HEK293T (cell line): ENCODE results near the gene ANKRD7.

Experiments
- CTBP1 ChIP-seq: fragments of 450-650 bp; IDR thresholded peaks from 2 replicates; pipeline ENCODE4 v1.6.1; 2016; ENCODE audit warnings: borderline replicate concordance
- FOXA1 ChIP-seq: fragments of 450-650 bp; IDR thresholded peaks from 2 replicates; pipeline ENCODE4 v1.6.1; 2016; ENCODE audit warnings: mild to moderate bottlenecking
- FOXK2 ChIP-seq: fragments of 450-650 bp; IDR thresholded peaks from 2 replicates; pipeline ENCODE4 v1.6.1; 2016; ENCODE audit warnings: mild to moderate bottlenecking
- FOXM1 ChIP-seq: fragments of 450-650 bp; IDR thresholded peaks from 2 replicates; pipeline ENCODE4 v1.6.1; 2017; ENCODE audit warnings: mild to moderate bottlenecking, borderline replicate concordance
- HDGF ChIP-seq: fragments of 450-650 bp; IDR thresholded peaks from 2 replicates; pipeline ENCODE4 v1.6.1; 2017; ENCODE audit warnings: antibody characterized with exemption, borderline replicate concordance
- NFRKB ChIP-seq: fragments of 450-650 bp; IDR thresholded peaks from 2 replicates; pipeline ENCODE4 v1.6.1; 2016; ENCODE audit warnings: mild to moderate bottlenecking, moderate library complexity
- SP1 ChIP-seq: fragments of 450-650 bp; IDR thresholded peaks from 2 replicates; pipeline ENCODE4 v1.6.1; 2017
- SUZ12 ChIP-seq: fragments of 450-650 bp; IDR thresholded peaks from 2 replicates; pipeline ENCODE4 v1.6.1; 2016; ENCODE audit warnings: mild to moderate bottlenecking

DNA sequence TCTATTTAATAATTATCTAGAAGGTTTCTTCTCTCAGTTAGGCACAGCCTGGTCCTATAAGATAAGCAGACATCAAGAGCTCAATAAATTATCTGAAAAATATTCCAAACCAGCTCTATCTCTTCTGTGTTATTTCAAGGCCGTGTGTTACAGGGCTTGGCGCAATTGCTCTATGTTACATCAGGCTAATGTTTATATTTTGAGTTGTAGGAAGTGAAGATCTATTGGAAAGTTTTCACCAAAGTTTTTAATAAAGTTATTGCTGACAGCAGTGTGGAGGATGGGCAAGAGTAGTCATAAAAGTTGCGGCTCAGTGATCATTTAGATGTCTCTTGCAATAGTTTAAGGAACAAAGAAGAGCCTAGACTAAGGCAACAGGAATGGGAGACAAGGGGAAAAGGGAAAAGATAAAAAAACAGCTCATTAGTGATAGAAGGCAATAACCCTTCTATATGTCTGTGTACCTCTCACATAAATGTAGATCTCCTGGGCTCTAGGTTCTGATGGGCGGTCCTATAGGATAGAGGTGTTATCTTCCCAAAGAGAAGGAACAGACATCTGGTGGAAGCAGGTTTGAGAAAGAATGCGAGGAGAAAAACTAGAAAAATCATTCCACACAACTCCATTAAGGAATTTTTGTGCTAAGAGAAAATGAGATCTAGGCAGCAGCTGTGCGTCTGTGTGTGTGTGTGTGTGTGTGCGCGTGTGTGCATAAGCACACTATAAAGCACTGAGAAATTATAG is 5.9 kb upstream of the ANKRD7 start:
- no peak for TF ChIP-seq SP1
- no peak for TF ChIP-seq SUZ12
- no peak for TF ChIP-seq CTBP1
- no peak for TF ChIP-seq FOXA1
- TF ChIP-seq FOXK2: no peak
- TF ChIP-seq FOXM1: no peak
- TF ChIP-seq NFRKB: no peak
- no peak for TF ChIP-seq HDGF
